ENCODE results near the gene TRAF5.
A peak's percentile ranks its signal among the peaks of the same experiment; 100 is the strongest.
"Not testable (repeated sequence)": the region's sequence is repeated elsewhere in the genome, so short reads cannot be mapped to it uniquely, and the experiment has no call there.

The TRAF5 gene

GRCh38 chr1:211326528-211327345 is at the start of gene TRAF5:
TRAF5 (plus strand) TSS chr1:211326833; CDS start chr1:211353240, 26,407 bp downstream.
- no peak for DNase-seq

- DNase-seq, result no peak
Measured at GRCh38 chr1:211279340-211279739, 47.3 kb upstream of the TRAF5 start.

GRCh38 chr1:211280910-211281309 is 45.7 kb upstream of the TRAF5 start:
- no peak for DNase-seq

GRCh38 chr1:211281320-211282022 is 45.2 kb upstream of the TRAF5 start:
- no peak for DNase-seq

GRCh38 chr1:211282023-211282373 is 44.6 kb upstream of the TRAF5 start:
- DNase-seq, result no peak

- no peak for DNase-seq
Measured at GRCh38 chr1:211285196-211285595, 41.4 kb upstream of the TRAF5 start.

- no peak for DNase-seq
Measured at GRCh38 chr1:211287218-211287617, 39.4 kb upstream of the TRAF5 start.

- no peak for DNase-seq
Measured at GRCh38 chr1:211292411-211292810, 34.2 kb upstream of the TRAF5 start.

- no peak for DNase-seq
Measured at GRCh38 chr1:211296396-211296795, 30.2 kb upstream of the TRAF5 start.

GRCh38 chr1:211305044-211305443 is 21.6 kb upstream of the TRAF5 start:
- no peak for DNase-seq

- DNase-seq, result no peak
Measured at GRCh38 chr1:211309617-211310016, 17.0 kb upstream of the TRAF5 start.

- no peak for DNase-seq
Measured at GRCh38 chr1:211313392-211313791, 13.2 kb upstream of the TRAF5 start.

GRCh38 chr1:211318576-211319280 is 7.9 kb upstream of the TRAF5 start:
- no peak for DNase-seq

GRCh38 chr1:211319892-211320291 is 6.7 kb upstream of the TRAF5 start:
- DNase-seq, result no peak

- DNase-seq, result no peak
Measured at GRCh38 chr1:211320980-211321379, 5.7 kb upstream of the TRAF5 start.

GRCh38 chr1:211321646-211322045 is 5.0 kb upstream of the TRAF5 start:
- not testable (repeated sequence) for DNase-seq

- DNase-seq, result peak; percentile 12
Measured at GRCh38 chr1:211323156-211324063, 3.2 kb upstream of the TRAF5 start.

- no peak for DNase-seq
Measured at GRCh38 chr1:211324992-211325775, 1.4 kb upstream of the TRAF5 start.

GRCh38 chr1:211326140-211326527 is 499 bp upstream of the TRAF5 start:
- DNase-seq, result no peak

GRCh38 chr1:211327346-211327921 is 801 bp downstream of the TRAF5 start:
- DNase-seq, result no peak

- DNase-seq, result no peak
Measured at GRCh38 chr1:211328084-211328694, 1.6 kb downstream of the TRAF5 start.

Data from NCI-H1417 treated with DMSO at 0.1 percent for 48 hours (cell line).